Common myeloid progenitor, CD34-positive (primary cell): ENCODE results near the gene GRAMD1B.
"Not testable (repeated sequence)": the region's sequence is repeated elsewhere in the genome, so short reads cannot be mapped to it uniquely, and the experiment has no call there.

Source experiments
- CTCF ChIA-PET: fragments of 350-600 bp; sonication (Branson Sonifier 250); formaldehyde crosslinking; loops from one replicate; lab custom pipeline; 2021; ENCODE audit warnings: antibody characterized with exemption; lab: Charles Lee
- POLR2A ChIA-PET: fragments of 350-600 bp; sonication (Branson Sonifier 250); formaldehyde crosslinking; loops from one replicate; lab custom pipeline; 2021; ENCODE audit warnings: antibody characterized with exemption; lab: Charles Lee
- DNase-seq, 3 donors: peaks; one replicate each; pipeline versions ENCODE4 v3.0.0 to v3.0.0-alpha.2; 2013
- H3K27ac ChIP-seq, 2 experiments: 1 replicate in 1 of 2; 2 replicates in 1 of 2; pipeline ENCODE4 v1.7.0; 2013; ENCODE audit warnings: inconsistent platforms in 2 of 2, low read length in 2 of 2, mild to moderate bottlenecking in 2 of 2, low read depth in 1 of 2, moderate library complexity in 1 of 2; ENCODE audit not compliant: severe bottlenecking in 2 of 2, insufficient read depth in 1 of 2, poor library complexity in 1 of 2
- H3K27me3 ChIP-seq, 5 experiments: replicated peaks in 2 of 5; 1 replicate in 3 of 5; 2 replicates in 2 of 5; pipeline versions ENCODE4 v1.6.1 to v1.7.0; 2013; ENCODE audit warnings: low read length in 4 of 5, mild to moderate bottlenecking in 2 of 5, moderate library complexity in 2 of 5, inconsistent platforms in 1 of 5; ENCODE audit not compliant: insufficient read depth in 5 of 5, control insufficient read depth in 4 of 5
- H3K36me3 ChIP-seq, 4 experiments: 1 replicate in 2 of 4; 2 replicates in 2 of 4; pipeline versions ENCODE4 v1.6.1 to v1.7.0; 2013; ENCODE audit warnings: low read length in 3 of 4, control low read depth in 1 of 4, mild to moderate bottlenecking in 1 of 4; ENCODE audit not compliant: control insufficient read depth in 4 of 4, insufficient read depth in 4 of 4
- H3K4me1 ChIP-seq, 4 experiments: 1 replicate in 3 of 4; 2 replicates in 1 of 4; pipeline versions ENCODE4 v1.6.1 to v1.7.1; 2013; ENCODE audit warnings: low read length in 3 of 4, mild to moderate bottlenecking in 3 of 4, control low read depth in 1 of 4, inconsistent platforms in 1 of 4, moderate library complexity in 1 of 4; ENCODE audit not compliant: control insufficient read depth in 4 of 4, insufficient read depth in 4 of 4; ENCODE audit errors: control extremely low read depth in 1 of 4
- H3K4me3 ChIP-seq, 7 experiments: 1 replicate in 4 of 7; 2 replicates in 3 of 7; pipeline versions ENCODE4 v1.5.1 to v1.7.0; 2013; ENCODE audit warnings: mild to moderate bottlenecking in 7 of 7, low read length in 6 of 7, moderate library complexity in 6 of 7, inconsistent platforms in 2 of 7, low read depth in 2 of 7, control low read depth in 1 of 7; ENCODE audit not compliant: insufficient read depth in 4 of 7, control insufficient read depth in 1 of 7; ENCODE audit errors: extremely low read depth in 1 of 7
- H3K9me3 ChIP-seq, 5 experiments: 1 replicate in 4 of 5; 2 replicates in 1 of 5; pipeline versions ENCODE4 v1.6.1 to v1.7.1; 2013; ENCODE audit warnings: low read length in 4 of 5, mild to moderate bottlenecking in 2 of 5, inconsistent platforms in 1 of 5, low read depth in 1 of 5, moderate library complexity in 1 of 5; ENCODE audit not compliant: control insufficient read depth in 4 of 5, insufficient read depth in 2 of 5; ENCODE audit errors: control extremely low read depth in 1 of 5
- WGBS: methylation state at CpG from one replicate; pipeline ENCODE4 v1.1.5; 2013; ENCODE audit not compliant: insufficient coverage; 5-methylcytosine and 5-hydroxymethylcytosine counted together

GRAMD1B gene

GRCh38 chr11:123460012-123460700 is 30.1 kb downstream of the GRAMD1B start:
- 93% methylated on average over 6 of the region's 7 CpGs for WGBS
- CTCF ChIA-PET: no interaction called here

GRCh38 chr11:123461164-123461563 is 31.1 kb downstream of the GRAMD1B start:
- WGBS: 98% methylated on average over 4 of the region's 4 CpGs
- Histone ChIP-seq H3K36me3 (peaks cover 0 to 7% (median 0%) of the 10 kb centered on the region in 4 experiments), H3K4me3 (no peak overlapping the region), H3K4me1 (peaks cover 5 to 17% (median 12%) of the 10 kb centered on the region in 4 experiments), H3K27me3 (no peaks in the 10 kb centered on the region), H3K27ac (no peak overlapping the region), H3K9me3 (no peaks in the 10 kb centered on the region)
- POLR2A ChIA-PET: no interaction called here
- CTCF ChIA-PET: interaction anchor here (0.6 to 1.1 kb wide), 2 partner anchors 27 to 191 kb away, joined by 3 read pairs; no protein-coding TSS in a partner anchor
- DNase-seq: no peak

More at GRCh38 chr11:123460012-123460700, 30.1 kb downstream of the GRAMD1B start:
- no peak overlapping the region for H3K27ac ChIP-seq
- no peaks in the 10 kb centered on the region for H3K9me3 ChIP-seq
- POLR2A ChIA-PET: interaction anchor here (0.5 kb wide), 1 partner anchor 350 kb away, joined by 3 read pairs; no protein-coding TSS in a partner anchor
- H3K36me3 ChIP-seq: peaks cover 0 to 7% (median 0%) of the 10 kb centered on the region in 4 experiments
- no peak for DNase-seq
- H3K4me1 ChIP-seq: peaks cover 6 to 24% (median 16%) of the 10 kb centered on the region in 4 experiments
- no peak overlapping the region for H3K4me3 ChIP-seq
- H3K27me3 ChIP-seq: no peaks in the 10 kb centered on the region

- not testable (repeated sequence) for H3K4me1 ChIP-seq, H3K4me3 ChIP-seq, H3K36me3 ChIP-seq, H3K9me3 ChIP-seq, DNase-seq, H3K27me3 ChIP-seq, H3K27ac ChIP-seq
- ChIA-PET POLR2A (interaction anchor here (0.7 kb wide), 1 partner anchor 94 kb away, joined by 3 read pairs; no protein-coding TSS in a partner anchor), CTCF (interaction anchor here (1.3 to 3.7 kb wide), 3 partner anchors 10 to 58 kb away, joined by 4 to 18 read pairs (median 12); no protein-coding TSS in a partner anchor)
- 80% methylated on average over 6 of the region's 8 CpGs for WGBS
Observed at GRCh38 chr11:123465667-123466066, 35.6 kb downstream of the GRAMD1B start.

GRCh38 chr11:123466172-123466571 is 36.1 kb downstream of the GRAMD1B start:
- POLR2A ChIA-PET: interaction anchor here (0.7 kb wide), 1 partner anchor 94 kb away, joined by 3 read pairs; no protein-coding TSS in a partner anchor
- H3K4me3 ChIP-seq: not testable (repeated sequence)

GRCh38 chr11:123469089-123469488 is 39.0 kb downstream of the GRAMD1B start:
- 98% methylated on average over 7 of the region's 7 CpGs for WGBS
- H3K27ac ChIP-seq: no peak overlapping the region
- ChIA-PET POLR2A (no interaction called here), CTCF (interaction anchor here (1.2 to 1.8 kb wide), 2 partner anchors 11 to 61 kb away, joined by 3 to 12 read pairs; no protein-coding TSS in a partner anchor)
- H3K4me3 ChIP-seq: no peak overlapping the region
- peaks cover 0 to 1% (median 0%) of the 10 kb centered on the region in 4 experiments for H3K4me1 ChIP-seq
- no peak for DNase-seq
- no peaks in the 10 kb centered on the region for H3K27me3 ChIP-seq
- H3K36me3 ChIP-seq: no peaks in the 10 kb centered on the region
- H3K9me3 ChIP-seq: no peaks in the 10 kb centered on the region

More at GRCh38 chr11:123466172-123466571, 36.1 kb downstream of the GRAMD1B start:
- not testable (repeated sequence) for H3K27me3 ChIP-seq, H3K36me3 ChIP-seq, H3K27ac ChIP-seq, H3K9me3 ChIP-seq, H3K4me1 ChIP-seq, DNase-seq
- 100% methylated on average over 1 of the region's 1 CpG for WGBS
- CTCF ChIA-PET: interaction anchor here (3.7 kb wide), 1 partner anchor 12 kb away, joined by 18 read pairs; no protein-coding TSS in a partner anchor

GRCh38 chr11:123469586-123469985 is 39.5 kb downstream of the GRAMD1B start:
- ChIA-PET CTCF (interaction anchor here (1.3 to 1.8 kb wide), 2 partner anchors 9 to 62 kb away, joined by 3 to 12 read pairs; no protein-coding TSS in a partner anchor), POLR2A (no interaction called here)
- no peak overlapping the region for H3K27ac ChIP-seq
- peaks cover 0 to 6% (median 0%) of the 10 kb centered on the region in 4 experiments for H3K4me1 ChIP-seq
- no peak for DNase-seq
- no peaks in the 10 kb centered on the region for H3K27me3 ChIP-seq
- H3K9me3 ChIP-seq: no peaks in the 10 kb centered on the region
- no peak overlapping the region for H3K4me3 ChIP-seq
- H3K36me3 ChIP-seq: no peaks in the 10 kb centered on the region
- no CpG with 5 or more reads among the region's 1 CpG for WGBS

GRCh38 chr11:123470842-123471241 is 40.8 kb downstream of the GRAMD1B start:
- CTCF ChIA-PET: interaction anchor here (1.0 kb wide), 1 partner anchor 65 kb away, joined by 3 read pairs; no protein-coding TSS in a partner anchor
- no peak for DNase-seq
- peaks cover 0 to 15% (median under 1%) of the 10 kb centered on the region in 4 experiments for H3K4me1 ChIP-seq
- no peak overlapping the region for H3K27ac ChIP-seq
- H3K4me3 ChIP-seq: no peak overlapping the region
- H3K27me3 ChIP-seq: no peaks in the 10 kb centered on the region
- POLR2A ChIA-PET: no interaction called here
- no peaks in the 10 kb centered on the region for H3K9me3 ChIP-seq
- 88% methylated on average over 1 of the region's 4 CpGs for WGBS
- no peaks in the 10 kb centered on the region for H3K36me3 ChIP-seq
